Breast epithelium (tissue), 3 donors: ENCODE data around the gene EIF4G3.

ENCODE experiments used
- POLR2A ChIP-seq: fragments of 450-650 bp; IDR thresholded peaks from one replicate; pipeline ENCODE4 v1.6.1; 2016; ENCODE audit warnings: antibody characterized with exemption, mild to moderate bottlenecking, moderate library complexity
- TF ChIP-seq, protein P1 (sequence below), 3 donors: fragments of 450-650 bp; IDR thresholded peaks; one replicate each; pipeline ENCODE4 v1.5.1; 2016 to 2017; ENCODE audit warnings: antibody characterized with exemption in 3 of 3, mild to moderate bottlenecking in 3 of 3, moderate library complexity in 3 of 3

DNA sequence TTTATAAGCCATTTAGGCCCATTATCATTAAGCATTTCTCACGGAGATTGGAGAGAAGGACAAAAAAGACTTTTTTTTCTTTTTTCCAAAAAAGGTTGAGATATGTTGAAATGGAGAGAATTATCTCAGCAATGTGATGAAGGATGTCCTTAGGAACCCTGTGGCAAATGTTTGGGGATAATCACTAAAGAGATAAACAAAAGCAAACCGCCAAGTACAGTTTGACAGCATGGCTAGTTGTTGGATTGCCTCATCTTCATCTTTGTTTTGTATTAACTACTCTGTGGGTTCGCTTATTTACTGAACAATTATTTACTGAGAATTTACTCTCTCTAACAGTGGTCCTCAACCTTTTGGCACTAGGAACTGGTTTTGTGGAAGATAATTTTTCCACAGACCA, 292.2 kb downstream of the EIF4G3 start:
- TF ChIP-seq, protein P1, sequence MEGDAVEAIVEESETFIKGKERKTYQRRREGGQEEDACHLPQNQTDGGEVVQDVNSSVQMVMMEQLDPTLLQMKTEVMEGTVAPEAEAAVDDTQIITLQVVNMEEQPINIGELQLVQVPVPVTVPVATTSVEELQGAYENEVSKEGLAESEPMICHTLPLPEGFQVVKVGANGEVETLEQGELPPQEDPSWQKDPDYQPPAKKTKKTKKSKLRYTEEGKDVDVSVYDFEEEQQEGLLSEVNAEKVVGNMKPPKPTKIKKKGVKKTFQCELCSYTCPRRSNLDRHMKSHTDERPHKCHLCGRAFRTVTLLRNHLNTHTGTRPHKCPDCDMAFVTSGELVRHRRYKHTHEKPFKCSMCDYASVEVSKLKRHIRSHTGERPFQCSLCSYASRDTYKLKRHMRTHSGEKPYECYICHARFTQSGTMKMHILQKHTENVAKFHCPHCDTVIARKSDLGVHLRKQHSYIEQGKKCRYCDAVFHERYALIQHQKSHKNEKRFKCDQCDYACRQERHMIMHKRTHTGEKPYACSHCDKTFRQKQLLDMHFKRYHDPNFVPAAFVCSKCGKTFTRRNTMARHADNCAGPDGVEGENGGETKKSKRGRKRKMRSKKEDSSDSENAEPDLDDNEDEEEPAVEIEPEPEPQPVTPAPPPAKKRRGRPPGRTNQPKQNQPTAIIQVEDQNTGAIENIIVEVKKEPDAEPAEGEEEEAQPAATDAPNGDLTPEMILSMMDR (IDR thresholded peaks at IDR 0.05): no peak
- no peak for TF ChIP-seq POLR2A
